PC-9 (cell line): ENCODE data around the gene PTPRF.

Source experiments
- EZH2 ChIP-seq: fragments of 200-600 bp; sonication (generic); IDR thresholded peaks from 2 replicates; pipeline ENCODE4 v1.8.0; 2017; ENCODE audit warnings: antibody characterized with exemption, low read depth
- TF ChIP-seq, protein P1 (sequence below): fragments of 200-600 bp; sonication (generic); conservative IDR thresholded peaks from 2 replicates; pipeline ENCODE4 v1.6.1; 2017; ENCODE audit warnings: mixed run types, antibody characterized with exemption, mild to moderate bottlenecking, moderate library complexity

- TF ChIP-seq, protein P1, sequence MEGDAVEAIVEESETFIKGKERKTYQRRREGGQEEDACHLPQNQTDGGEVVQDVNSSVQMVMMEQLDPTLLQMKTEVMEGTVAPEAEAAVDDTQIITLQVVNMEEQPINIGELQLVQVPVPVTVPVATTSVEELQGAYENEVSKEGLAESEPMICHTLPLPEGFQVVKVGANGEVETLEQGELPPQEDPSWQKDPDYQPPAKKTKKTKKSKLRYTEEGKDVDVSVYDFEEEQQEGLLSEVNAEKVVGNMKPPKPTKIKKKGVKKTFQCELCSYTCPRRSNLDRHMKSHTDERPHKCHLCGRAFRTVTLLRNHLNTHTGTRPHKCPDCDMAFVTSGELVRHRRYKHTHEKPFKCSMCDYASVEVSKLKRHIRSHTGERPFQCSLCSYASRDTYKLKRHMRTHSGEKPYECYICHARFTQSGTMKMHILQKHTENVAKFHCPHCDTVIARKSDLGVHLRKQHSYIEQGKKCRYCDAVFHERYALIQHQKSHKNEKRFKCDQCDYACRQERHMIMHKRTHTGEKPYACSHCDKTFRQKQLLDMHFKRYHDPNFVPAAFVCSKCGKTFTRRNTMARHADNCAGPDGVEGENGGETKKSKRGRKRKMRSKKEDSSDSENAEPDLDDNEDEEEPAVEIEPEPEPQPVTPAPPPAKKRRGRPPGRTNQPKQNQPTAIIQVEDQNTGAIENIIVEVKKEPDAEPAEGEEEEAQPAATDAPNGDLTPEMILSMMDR: no peak
- TF ChIP-seq EZH2: no peak
These were observed 7.8 kb upstream of the PTPRF start for GRCh38 chr1:43522776-43523480.
